Hippocampal formation (tissue), 2 donors: Measurements from ENCODE around the gene SPACDR.

Source experiments
- DNase-seq, 2 donors: peaks; one replicate each; lab custom pipeline; 2025; lab: John Stamatoyannopoulos, UW

The SPACDR gene

DNA sequence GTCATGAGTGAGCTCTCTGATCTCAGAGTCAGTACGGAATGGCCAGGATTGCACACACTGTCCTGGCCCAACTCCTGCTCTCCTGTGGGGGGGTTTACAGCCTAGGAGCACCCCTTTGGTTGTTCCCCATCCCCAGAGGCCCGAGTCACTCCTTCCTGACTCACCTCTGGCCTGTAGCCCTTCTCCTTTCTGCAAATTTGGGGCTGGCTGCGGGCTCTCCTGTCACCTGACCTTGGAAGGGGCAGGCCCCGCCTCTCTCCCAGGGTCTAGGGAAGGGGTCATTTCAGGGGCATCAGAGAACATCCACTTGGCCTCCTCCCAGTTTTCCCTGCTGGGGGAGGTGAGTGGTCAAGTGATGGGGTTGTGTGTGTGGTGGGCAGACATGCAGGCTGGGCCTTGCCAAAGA lies 21.4 kb upstream of the SPACDR start:
- no peak for DNase-seq

DNA sequence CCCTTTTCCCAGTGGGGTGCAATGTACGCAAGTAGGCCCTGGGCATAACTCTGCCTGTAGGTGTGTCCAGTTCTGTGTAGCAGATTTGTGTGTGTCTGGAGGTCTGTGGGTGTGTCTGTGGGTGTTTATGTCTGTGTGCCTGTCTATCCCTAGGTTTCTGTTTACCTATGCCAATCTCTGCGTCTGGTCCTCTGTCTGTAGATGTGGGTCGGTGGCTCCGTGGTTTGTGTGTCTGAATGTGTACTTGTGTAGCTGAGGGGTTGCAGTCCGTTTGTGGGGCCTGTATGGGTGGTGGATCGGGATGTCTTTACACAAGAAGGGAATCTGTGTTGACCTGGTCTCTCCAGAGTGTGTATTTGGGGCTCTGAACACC lies 20.6 kb upstream of the SPACDR start:
- no peak for DNase-seq

DNA sequence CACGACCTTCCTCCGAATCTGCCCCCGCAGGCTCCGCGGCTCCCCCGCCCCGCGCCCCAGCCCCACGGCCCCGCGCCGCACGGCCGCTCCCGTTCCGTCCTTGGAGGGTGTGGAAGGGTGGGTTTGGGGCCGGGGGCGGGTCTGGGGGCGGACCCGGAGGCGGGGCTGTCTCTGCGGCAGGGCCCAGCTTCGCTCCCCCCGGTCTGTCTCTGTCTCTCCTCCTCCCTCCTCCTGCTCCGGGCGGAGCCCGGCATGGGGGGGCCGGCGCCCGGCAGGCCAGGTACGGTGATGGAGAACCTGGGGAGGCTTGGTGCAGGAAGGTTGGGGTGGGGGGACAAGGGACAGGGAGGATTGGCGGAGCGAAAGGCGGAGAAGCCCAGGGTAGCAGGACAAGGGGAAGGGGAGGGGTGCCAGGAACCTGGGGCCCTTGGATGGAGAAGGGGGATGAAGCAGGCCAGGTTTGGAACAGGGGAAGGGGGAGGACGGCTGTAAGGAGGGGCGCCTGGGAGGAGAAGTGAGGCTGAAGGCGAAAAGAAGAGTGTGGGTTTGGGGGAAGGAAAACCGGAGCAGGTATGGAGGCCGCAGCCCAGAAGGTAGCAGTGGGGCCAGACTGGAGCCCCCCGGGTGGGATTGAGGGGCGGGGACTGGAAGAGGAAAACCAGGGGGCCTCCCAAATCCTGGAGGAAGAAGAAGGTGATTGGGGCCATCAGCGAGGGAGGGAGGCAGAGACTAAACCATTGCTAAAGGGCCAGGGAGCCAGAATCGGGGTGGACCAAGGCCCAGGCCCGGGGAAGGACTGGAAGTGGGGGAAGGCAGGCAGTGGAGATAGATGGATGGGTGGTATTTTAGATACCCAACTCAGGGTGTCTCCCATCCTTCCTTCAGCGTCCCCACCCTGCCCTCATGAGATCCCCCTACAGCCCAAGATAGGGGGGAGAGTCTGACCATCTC lies 19.9 kb upstream of the SPACDR start, which contains the start of gene NYAP1:
NYAP1 (plus strand) TSS at position 206 of the 951 bp plus-strand sequence. CDS start 1,385 bp downstream, outside the sequence.
- DNase-seq: peak; percentile 38 to 58

DNA sequence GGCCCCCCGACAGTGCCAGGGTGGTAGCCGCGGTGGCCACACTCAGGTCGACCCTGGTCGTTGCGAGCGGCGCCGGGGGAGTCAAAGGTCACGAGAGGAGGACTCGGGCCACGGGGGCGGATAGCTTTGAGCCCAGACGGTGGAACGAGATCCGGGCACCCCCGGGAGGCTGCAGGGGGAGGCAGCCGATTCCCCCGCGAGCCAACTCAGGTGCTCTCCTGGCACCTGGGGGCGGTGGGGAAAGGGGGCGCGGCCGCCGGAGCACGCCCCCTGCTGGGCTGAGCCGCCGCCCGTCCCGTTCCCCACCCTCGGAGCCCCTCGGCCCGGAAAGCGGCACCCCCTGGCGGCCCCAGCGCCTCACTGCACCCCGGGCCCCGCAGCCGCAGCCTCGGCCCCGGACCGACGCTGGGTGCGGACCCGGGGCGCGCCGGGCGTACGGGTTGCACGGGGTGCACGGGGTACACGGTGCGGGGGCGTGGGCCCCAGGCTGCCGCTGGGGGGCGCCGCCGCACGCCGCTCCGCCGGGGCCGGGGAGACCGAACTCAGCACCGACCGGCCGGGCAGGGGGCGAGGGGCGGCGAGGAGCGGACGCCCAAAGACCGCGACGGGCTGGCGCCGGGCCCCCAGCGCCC lies 19.1 kb upstream of the SPACDR start:
- peak in 1 of 2 donors; percentile 44 for DNase-seq

DNA sequence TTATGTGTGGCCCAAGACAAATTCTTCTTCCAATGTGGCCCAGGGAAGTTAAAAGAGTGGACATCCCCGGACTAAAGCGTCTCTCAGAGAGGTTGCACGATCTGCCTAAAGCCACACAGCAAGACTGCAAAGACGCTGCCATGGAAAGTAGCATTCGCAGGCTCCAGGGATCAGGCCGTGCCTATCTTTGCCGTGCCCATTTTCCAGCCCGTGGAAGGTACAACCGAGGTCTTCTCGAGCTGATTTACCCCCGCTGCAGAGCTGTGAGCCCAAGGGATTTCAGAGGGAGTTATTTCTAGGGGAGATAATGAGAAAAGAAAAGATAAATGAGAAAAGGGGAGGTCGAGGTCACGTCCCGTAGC lies 18.6 kb upstream of the SPACDR start:
- no peak for DNase-seq

DNA sequence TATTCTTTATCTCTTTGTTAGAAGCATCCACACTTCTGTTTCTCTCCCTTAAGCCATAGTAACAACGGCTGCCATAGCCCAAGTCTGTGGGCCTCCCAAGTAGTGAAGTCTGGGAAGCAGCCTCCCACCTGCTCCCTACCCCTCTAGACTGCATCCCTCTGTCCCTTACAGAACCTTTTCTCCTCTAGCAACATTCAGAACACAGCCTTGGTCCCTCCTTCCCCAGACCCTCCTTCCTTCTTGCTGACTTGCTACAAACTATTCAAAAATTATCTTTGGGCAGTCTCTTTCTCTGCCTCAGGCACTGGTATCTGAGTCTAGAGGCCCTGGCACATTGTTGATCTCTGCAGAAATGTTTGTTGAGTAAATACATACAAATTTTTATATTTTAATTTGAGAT lies 17.4 kb upstream of the SPACDR start:
- no peak for DNase-seq

DNA sequence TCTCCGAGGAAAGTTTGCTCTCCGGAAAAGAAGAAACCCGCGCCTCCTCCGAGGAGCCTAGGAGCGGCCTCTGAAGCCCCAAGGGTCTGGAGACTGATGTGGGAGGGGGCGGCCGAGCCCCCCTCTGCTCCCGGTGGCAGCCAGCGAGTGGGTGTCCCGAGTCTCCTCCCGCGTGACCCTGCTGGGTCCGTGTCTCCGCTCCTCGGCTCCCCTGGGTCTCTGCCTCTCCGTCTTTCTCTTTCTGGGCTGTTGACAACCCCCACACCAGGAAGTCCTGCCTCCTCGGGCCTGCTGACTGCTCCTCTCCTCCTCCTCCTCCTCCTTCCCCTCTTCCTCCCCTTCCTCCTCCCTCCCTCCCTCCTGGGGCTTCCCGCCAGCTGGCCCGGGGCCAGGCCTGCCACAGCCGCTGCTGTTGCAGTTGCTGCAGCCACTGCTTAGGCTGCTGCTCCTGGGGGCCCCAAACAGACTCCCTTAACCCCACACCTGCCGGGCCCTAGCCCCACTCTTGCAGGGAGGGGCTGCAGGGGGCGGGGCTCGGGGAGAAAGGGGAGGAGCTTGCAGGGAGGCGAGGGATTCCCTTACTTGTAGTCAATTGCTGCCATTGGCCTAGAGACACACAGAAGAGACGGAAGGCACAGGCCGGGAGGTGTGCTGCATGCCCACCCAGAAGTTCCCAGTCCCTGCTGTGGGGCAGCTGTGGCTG lies 15.0 kb upstream of the SPACDR start, which contains the start of gene TSC22D4:
TSC22D4 (minus strand) TSS at position 257 of the 703 bp plus-strand sequence. CDS start 1,176 bp downstream, outside the sequence.
- DNase-seq: peak; percentile 95 to 96

DNA sequence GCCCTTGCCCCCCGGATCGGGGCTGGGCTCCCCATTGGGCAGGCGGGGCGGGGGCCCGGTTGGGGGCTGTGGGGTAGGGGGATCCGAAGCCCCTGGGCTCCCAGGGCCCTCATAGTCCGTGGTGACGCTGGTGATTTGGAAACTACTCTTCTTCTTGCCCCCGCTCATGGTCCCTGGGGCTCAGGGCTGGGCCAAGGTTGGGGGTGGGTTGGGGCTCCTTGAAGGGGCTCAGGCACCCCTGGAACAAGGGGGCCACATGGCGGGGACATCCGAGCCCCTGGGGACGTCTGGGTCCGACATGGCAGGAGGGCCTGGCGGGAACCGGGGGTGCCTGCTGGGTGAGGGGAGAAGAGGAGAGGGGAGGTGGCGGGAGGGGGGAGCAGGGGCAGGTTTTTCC lies 13.8 kb upstream of the SPACDR start:
- no peak for DNase-seq

DNA sequence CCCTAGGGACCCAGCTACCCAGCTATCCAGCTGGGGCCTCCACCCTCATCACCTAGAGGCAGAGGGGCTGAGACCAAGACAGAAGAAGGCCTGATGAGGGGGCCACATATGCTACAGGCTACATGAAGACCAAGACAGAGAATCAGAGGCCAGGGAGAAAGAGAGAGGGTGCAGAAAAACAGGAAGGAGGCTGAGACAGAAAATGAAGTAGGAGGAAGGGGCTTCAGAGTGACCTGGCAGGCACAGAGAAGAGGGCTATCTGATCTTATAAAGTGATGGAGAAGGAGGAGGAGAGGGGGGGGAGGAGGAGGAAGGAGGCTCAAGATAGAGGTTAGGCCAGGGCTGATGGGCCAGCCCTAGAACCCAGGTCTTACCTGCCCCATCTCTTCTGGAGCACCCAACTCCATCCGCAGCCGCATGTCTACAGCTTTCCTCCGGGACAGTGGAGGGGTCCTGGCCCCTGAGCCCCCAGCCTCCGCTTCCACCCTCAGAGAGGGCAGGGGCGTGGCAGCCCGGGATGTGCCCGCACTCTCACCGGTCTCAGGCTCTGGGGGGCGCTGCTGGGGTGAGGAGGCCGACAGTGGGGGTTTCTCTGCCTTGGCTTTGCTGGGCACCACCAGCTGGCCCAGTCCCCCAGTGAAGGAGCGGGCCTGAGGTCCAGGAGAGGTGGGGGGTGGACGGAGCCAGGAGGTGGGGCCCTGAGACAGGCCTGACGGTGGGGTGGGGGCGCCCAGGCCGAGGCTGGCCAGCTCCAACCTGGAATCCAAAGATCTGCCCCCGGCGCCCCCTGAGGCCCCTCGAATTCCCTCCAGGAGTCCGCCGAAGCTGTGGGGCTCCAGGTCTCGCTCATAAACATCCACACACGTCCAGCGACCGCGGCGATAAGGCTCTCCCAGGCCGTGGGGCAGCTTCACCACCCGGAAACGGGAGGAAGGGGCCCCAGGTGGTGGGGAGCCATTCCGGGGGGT lies 13.1 kb upstream of the SPACDR start:
- no peak for DNase-seq

DNA sequence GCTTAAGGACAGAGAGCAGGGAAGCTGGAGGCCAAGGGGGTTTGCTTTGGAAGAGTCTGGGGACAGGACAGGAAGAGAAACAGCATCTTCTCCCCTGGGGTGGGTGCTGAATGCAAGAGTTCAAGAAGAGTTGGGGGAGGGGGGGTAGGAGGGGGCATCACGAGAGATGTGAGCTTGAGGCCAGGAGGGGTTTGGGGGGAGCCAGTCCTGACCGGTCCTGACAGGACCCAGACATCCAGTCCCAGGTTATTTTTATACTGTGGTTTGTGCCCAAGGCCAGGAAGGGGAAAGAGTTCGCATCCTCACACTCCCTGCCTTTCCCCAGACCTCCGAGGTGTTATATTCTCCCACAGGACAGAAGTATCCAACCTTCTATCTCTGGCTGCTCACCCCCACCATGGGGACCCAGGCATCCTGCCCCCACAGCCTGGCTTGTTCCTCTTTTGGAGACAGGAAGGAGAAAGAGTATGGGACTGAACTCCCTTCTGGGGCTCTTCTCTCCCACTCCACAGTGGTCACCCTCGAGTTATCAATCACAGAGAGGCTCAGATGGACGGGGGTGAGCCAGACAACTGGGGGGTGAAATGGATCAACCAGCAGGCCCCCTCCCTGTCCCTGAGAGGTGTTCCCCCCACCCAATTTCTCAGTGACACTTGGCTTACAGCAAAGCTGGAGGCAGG lies 12.2 kb upstream of the SPACDR start:
- DNase-seq: no peak

DNA sequence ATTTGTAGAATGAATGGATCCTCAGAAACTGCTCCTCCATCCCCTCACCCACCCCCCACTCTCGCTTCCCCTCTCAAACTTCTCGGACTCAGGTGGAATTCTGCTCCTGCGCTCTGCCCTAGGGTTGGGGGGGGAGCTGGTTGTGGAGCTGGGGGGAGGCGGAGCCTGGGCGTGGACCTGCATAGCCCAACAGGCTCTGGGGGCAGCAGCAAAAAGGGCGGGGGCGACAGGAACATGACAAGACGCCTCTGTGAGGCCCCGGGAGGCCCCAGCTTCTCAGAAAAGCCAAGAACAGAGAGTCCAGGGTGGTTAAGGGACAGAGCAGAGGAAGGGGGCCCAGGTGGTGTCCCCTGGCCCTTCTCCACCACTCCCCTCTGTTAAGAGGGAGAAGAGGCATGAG lies 11.5 kb upstream of the SPACDR start:
- no peak for DNase-seq

DNA sequence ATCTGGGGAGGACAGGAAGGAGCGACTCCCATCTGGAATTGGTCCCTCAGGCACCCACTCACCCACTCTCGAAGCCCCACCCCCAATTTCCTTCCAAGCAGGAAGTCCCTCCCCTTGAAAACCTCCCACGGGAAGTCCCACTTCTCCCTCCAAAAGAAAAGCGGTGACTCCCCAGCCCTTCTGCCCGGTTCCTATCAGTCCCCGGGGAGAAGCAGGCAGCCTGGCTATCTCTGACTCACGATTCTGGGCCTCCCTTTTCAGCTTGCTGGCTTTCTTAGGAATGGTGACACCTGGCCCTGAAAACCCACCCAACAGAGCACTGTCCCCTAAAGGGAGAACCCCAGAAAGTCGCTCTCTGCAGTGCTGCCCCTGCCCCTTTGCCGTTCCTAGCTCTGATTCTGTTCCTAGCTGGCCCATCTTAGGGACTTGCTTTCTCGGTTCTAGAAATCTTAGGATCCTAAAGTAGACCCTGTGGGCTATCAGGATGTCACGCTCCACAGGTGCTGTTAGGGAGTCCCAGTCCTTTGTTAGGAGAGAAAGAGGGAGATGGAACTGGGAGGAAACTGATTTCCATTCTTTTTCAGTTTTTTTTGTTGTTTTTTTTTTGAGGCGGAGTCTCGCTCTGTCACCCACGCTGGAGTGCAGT lies 8.9 kb upstream of the SPACDR start:
- no peak for DNase-seq

DNA sequence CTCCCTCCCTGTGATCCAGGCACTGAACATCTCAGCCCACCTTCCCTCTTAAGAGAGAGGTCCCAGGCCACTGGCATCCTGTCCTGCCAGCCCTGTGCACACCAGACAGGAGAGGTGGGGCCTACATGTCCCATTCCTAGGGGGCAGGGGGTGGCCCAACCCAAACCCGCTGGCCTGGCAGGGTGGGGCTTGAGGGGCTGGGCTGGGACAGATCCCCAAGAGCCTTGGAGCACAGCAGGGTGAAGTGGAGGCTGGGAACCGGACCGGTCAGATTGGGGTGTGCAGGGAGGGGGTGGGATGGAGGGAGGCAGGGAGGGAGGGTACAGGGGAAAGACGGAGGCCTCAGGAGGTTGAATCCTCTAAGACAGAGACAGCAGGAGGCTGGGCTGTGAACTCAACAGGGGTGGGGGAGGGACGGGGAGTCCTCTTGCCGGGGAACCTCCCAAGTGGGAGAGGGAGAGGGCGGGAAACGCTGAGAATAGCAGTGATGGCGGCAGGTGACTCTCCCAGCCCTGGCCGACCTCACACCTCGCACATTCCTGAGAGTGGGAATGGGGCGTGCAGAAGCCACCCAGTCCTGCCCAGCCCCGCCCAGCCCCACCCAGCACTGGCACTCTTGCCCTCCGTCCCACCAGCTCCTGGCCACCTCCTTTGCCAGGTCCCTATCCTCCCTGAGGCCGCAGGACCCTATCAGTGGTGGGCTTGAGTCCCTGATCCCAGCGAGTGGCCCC lies 8.2 kb upstream of the SPACDR start:
- no peak for DNase-seq

DNA sequence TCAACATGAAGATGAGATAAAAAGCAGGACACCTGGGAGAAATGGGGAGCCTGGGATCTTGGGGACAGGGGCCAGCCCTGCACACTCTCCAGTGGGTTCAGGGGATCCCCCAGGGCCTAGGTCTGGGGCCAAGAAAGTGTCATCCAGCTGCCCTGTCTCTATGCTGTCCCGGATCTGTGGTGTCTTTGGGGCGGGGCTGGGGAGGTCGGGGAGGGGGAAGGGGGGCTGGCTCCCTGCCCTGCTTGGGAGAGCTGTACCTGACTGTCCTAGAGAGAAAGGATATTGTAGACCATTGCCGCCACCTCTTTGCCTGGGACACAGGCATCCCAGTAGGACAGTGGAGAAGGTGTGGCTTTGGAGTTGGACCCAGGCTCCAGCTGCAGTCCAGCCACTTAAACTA lies 7.0 kb upstream of the SPACDR start:
- DNase-seq: no peak

DNA sequence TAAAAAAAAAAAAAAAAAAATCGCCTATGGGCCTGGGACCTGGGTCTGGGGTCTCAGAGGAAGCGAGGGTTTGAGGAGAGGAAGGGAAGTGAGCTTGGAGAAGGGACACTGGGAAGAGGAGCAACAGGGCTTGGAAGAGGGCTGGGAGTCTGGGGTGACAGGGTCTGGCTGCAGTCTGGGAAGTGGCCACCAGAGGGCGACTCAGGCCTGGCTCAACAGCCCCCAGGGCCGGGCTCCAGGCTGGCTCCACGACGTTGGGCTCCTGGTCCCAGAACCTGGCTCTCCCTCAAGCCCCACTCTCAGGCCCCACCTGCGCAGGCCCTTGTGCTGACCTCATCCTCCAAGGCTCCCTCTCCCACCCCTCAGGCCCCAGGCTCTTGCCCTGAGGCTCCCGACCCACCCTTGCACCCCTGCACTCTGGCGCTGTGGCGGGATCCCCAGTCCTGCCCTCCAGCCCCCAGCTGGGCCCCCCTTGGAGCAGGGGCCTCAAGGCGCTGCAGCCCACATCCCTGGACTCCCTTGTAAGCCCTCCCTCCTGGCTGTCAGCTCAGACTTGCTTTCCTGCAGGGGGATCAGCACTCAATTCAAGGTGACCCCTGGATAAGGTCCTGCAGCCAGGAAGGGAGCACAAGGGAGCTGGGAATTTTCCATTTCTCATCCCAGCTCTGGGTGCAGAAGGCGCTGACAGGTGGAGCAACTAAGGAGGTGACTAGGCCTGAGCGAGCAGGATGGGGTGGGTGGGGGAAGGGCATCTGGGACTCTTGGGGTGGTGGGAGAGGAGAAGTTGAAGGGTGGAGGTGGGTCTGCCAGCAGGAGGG lies 5.4 kb upstream of the SPACDR start:
- DNase-seq: peak; percentile 67 to 83

DNA sequence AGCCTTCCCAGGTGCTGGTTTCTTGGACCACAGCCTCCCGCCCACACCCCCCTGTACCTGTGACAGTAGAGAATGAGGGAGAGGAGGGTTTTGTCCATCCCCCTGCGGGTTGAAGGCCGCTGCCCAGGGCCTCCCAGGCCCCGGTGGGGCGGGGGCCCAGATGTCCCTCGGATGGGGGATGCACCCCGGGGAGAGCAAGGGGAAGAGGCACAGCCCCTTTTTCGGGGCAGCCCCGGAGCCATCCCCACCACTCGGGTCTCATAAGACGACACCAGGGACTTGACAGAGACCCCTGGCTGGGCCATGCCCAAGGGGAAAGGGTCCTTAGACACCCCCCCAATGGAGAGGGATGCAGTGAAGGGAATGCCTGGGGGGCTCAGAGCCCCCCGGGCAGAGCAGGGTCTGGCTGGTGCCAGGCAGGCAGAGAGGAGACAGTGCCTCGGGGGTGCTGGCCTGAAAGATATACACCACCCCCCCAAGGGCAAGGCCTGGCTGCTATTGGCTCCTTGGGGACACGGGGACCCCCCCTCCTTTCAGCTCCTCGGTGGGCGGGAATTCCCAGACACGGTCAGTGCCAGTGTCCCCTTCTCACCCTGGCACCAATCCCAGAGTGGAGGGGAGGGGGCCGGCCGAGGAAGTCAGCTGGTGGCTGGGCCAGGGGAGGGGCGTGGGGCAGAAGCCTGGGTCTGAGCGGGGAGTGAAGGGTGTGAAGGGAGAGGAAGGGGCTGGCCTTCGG lies 3.7 kb upstream of the SPACDR start:
- DNase-seq: peak; percentile 91 to 95

DNA sequence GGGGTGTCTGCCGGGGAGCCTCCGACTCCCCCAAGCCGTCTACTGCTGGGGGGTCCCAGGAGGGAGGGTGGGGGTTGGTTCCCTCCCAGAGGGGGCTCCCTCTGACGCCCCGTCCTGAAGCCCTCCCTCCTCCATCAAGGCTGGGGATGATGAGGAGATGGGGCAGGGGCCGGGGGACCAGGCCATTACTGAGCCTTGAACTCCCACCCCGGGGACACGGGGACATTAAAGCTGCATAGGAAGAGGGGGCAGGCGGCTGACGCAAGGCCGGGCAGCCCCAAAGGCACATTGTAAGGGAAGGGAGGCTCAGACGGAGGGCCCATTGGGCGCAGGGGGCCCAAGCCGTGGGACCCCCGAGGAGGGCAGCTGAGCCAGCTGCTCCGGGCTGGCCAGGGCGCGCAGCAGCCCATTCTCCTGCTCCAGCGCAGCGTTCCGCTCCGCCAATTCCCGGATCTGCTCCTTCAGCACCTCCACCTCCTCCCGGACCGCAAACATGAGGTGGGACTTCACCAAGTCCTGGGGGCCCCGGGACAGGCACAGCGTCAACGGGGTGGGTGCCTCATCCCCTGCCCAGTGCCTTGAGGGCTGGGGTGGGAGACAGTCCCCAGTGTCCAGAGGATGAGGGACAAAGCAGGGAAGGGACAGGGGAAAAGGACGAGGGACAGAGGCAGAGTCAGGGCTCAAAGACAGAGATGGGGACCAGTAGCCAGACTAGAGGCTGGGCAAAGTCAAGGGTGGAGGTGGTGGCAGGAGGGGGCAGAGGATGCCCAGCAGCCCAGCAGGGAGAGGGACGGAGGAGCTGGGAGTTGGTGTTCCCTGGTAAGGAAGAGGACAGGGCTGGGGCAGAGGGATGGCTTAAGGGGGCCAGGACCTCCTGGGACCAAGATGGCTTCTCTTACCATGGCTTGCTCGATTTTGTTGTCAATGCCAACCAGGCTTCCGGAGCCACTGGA lies 2.9 kb upstream of the SPACDR start:
- peak in 1 of 2 donors; percentile 17 for DNase-seq
